HG03108 (cell line): Measurements from ENCODE around the gene LSM10.
A peak's percentile ranks its signal among the peaks of the same experiment; 100 is the strongest.

Experiments
- ATAC-seq: cut with Tn5 transposase; IDR thresholded peaks from one replicate; pipeline ENCODE4 v1.9.1; 2021; ENCODE audit warnings: moderate library complexity; ENCODE audit not compliant: unreplicated experiment

Gene LSM10

GRCh38 chr1:36411674-36412648 is 14.3 kb upstream of the LSM10 start:
- no peak for ATAC-seq

- no peak for ATAC-seq
Measured at GRCh38 chr1:36408479-36408878, 10.8 kb upstream of the LSM10 start.

GRCh38 chr1:36406440-36406839 is 8.7 kb upstream of the LSM10 start:
- ATAC-seq, result no peak

GRCh38 chr1:36402504-36402890 is 4.8 kb upstream of the LSM10 start:
- no peak for ATAC-seq

GRCh38 chr1:36401602-36402503 is 4.1 kb upstream of the LSM10 start:
- ATAC-seq, result no peak

- ATAC-seq, result peak; percentile 64
Measured at GRCh38 chr1:36400825-36401601, 3.3 kb upstream of the LSM10 start.

GRCh38 chr1:36400514-36400824 is 2.8 kb upstream of the LSM10 start:
- ATAC-seq, result no peak

- ATAC-seq, result no peak
Measured at GRCh38 chr1:36398370-36398977, 766 bp upstream of the LSM10 start.

- ATAC-seq, result no peak
Measured at GRCh38 chr1:36397083-36397377, 678 bp downstream of the LSM10 start.

GRCh38 chr1:36396359-36396758 is 1.3 kb downstream of the LSM10 start:
- ATAC-seq, result no peak

GRCh38 chr1:36393686-36394085 is 4.0 kb downstream of the LSM10 start:
- ATAC-seq, result no peak

GRCh38 chr1:36392836-36393235 is 4.9 kb downstream of the LSM10 start:
- no peak for ATAC-seq

- ATAC-seq, result no peak
Measured at GRCh38 chr1:36391271-36391670, 6.4 kb downstream of the LSM10 start.

GRCh38 chr1:36390411-36390810 is 7.3 kb downstream of the LSM10 start:
- no peak for ATAC-seq

GRCh38 chr1:36389999-36390398 is 7.7 kb downstream of the LSM10 start:
- no peak for ATAC-seq

GRCh38 chr1:36389261-36389660 is 8.4 kb downstream of the LSM10 start:
- ATAC-seq, result no peak

GRCh38 chr1:36387141-36387949 is 10.4 kb downstream of the LSM10 start:
- ATAC-seq, result no peak

GRCh38 chr1:36386265-36387140 is 11.2 kb downstream of the LSM10 start:
- ATAC-seq, result peak; percentile 36
